Measurements from ENCODE around the gene PTPRJ.

DNA sequence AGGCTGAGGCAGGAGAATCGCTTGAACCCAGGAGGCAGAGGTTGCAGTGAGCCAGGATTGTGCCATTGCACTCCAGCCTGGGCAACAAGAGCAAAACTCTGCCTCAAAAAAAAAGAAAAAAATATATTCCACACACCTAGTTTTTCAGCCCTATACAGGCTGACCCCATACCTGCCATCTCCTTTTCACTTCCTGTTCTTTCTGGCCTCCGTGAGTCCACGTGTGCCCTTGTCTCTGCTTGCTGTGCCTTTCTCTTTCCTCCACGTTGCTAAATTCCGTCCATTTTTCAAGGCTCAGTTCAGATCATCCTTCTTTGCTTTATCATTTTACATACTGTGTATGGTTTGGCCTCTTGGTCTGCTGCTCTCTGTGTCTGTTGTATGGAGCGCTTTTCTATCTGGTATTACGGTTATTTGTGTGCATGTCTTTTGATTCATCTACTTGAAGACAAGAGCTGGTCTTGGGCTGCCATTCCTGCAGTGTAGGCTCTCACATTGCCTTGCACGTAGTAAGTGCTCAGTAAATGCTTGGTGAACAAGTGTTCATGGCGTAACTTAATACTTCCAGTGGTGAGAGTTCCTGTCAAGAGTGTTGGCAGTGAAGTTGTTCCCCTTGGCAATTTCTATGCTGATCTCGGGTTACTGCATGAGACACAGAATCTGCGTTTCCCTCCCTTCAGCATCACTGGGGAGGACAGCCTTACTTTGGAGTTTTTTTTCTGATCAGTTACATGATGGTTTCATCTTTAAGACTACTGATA, 57.5 kb downstream of the PTPRJ start:
- TF ChIP-seq, protein P1, sequence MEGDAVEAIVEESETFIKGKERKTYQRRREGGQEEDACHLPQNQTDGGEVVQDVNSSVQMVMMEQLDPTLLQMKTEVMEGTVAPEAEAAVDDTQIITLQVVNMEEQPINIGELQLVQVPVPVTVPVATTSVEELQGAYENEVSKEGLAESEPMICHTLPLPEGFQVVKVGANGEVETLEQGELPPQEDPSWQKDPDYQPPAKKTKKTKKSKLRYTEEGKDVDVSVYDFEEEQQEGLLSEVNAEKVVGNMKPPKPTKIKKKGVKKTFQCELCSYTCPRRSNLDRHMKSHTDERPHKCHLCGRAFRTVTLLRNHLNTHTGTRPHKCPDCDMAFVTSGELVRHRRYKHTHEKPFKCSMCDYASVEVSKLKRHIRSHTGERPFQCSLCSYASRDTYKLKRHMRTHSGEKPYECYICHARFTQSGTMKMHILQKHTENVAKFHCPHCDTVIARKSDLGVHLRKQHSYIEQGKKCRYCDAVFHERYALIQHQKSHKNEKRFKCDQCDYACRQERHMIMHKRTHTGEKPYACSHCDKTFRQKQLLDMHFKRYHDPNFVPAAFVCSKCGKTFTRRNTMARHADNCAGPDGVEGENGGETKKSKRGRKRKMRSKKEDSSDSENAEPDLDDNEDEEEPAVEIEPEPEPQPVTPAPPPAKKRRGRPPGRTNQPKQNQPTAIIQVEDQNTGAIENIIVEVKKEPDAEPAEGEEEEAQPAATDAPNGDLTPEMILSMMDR (conservative IDR thresholded peaks at IDR 0.05; ENCODE audit: low read depth, low read length), result no peak
- no peak for TF ChIP-seq EZH2 (IDR thresholded peaks at IDR 0.05; ENCODE audit: borderline replicate concordance, low read depth, low read length, poor library complexity, severe bottlenecking)

Data from A673 (cell line).